GM06990 (cell line): ENCODE measurements around the gene ATXN7L1.

ENCODE experiments used
- DNase-seq: peaks from one replicate; pipeline ENCODE4 v3.0.0-alpha.2; 2011; ENCODE audit not compliant: insufficient read length; ENCODE audit errors: extremely low read depth
- H3K27me3 ChIP-seq: replicated peaks from 2 replicates; pipeline ENCODE4 v1.6.0; 2011; ENCODE audit warnings: low read length; ENCODE audit not compliant: control insufficient read depth, insufficient read depth
- H3K36me3 ChIP-seq: 2 replicates; pipeline ENCODE4 v1.5.1; 2011; ENCODE audit warnings: low read length; ENCODE audit not compliant: control insufficient read depth, insufficient read depth
- H3K4me3 ChIP-seq: replicated peaks from 2 replicates; pipeline ENCODE4 v1.5.1; 2011; ENCODE audit warnings: low read depth, mild to moderate bottlenecking, control low read depth, low read length
- CTCF ChIP-seq: IDR thresholded peaks from 2 replicates; pipeline ENCODE4 v1.5.1; 2011; ENCODE audit warnings: low read length, control low read depth, mild to moderate bottlenecking, inconsistent platforms; ENCODE audit not compliant: insufficient read depth, poor library complexity, severe bottlenecking

Gene ATXN7L1

GRCh38 chr7:105617280-105618015 is 259.0 kb downstream of the ATXN7L1 start:
- no peak for TF ChIP-seq CTCF
- Histone ChIP-seq H3K27me3 (no peaks in the 10 kb centered on the region), H3K36me3 (no peaks in the 10 kb centered on the region; the same call in 1 of the 2 replicates), H3K4me3 (no peak overlapping the region)
- no peak for DNase-seq

DNA sequence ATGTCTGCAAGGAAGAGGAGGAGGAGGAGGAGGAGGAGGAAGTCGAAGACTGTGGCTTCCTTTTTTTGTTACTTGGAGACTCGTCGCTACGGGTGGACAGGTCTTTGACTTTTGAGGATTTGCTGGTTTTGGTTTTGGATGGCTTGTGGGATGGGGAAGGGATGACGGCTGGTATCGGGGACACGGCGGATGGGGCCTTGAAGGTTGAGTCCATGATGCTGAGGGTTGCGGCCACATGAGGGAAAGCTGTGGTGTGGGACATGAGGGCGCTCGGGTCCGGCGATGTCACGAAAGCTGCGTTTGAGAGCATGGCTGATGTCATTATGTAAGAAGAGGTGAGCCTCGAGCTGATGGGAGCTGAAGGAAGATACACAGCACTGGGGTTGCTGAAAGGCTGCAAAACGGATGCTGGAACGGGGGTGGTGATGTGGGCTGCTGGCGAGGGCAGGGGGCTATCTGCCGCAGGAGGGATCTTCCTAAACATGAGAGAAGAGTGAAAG is 262.0 kb downstream of the ATXN7L1 start:
- no peak for DNase-seq

GRCh38 chr7:105613611-105614330 is 262.6 kb downstream of the ATXN7L1 start:
- no peak for DNase-seq
- Histone ChIP-seq H3K36me3 (no peaks in the 10 kb centered on the region; the same call in 1 of the 2 replicates), H3K27me3 (no peaks in the 10 kb centered on the region), H3K4me3 (no peak overlapping the region)
- TF ChIP-seq CTCF = no peak

More for the DNA sequence above, 262.0 kb downstream of the ATXN7L1 start:
- TF ChIP-seq CTCF = no peak
- no peak overlapping the region for H3K4me3 ChIP-seq
- H3K36me3 ChIP-seq = no peaks in the 10 kb centered on the region; the same call in 1 of the 2 replicates
- H3K27me3 ChIP-seq = no peaks in the 10 kb centered on the region

GRCh38 chr7:105612806-105613205 is 263.6 kb downstream of the ATXN7L1 start:
- Histone ChIP-seq H3K4me3 (no peak overlapping the region), H3K27me3 (no peaks in the 10 kb centered on the region), H3K36me3 (no peaks in the 10 kb centered on the region; the same call in 1 of the 2 replicates)
- no peak for DNase-seq
- TF ChIP-seq CTCF = no peak

GRCh38 chr7:105611856-105612775 is 264.3 kb downstream of the ATXN7L1 start:
- no peak overlapping the region for H3K4me3 ChIP-seq
- no peak for TF ChIP-seq CTCF
- no peaks in the 10 kb centered on the region; the same call in 1 of the 2 replicates for H3K36me3 ChIP-seq
- DNase-seq = no peak
- no peaks in the 10 kb centered on the region for H3K27me3 ChIP-seq
